Measurements from ENCODE around the gene DNAAF9. TPM values are rescaled to one million over a fixed set of nuclear protein-coding genes. Genes with fewer than 3 reads are reported as not detected.

Gene DNAAF9
- total and polyA plus RNA-seq, 7 experiments from 2014 or later = 0.71 to 8.8 (median 3.2) TPM

GRCh38 chr20:3447321-3447720, 39.9 kb upstream of the DNAAF9 start:
- Histone ChIP-seq H3K27ac (ENCODE audit: low read depth, low read length) (no peak overlapping the region), H3K4me1 (ENCODE audit: control insufficient read depth in 2 of 2, insufficient read depth in 2 of 2, low read length in 2 of 2) (no peaks in the 10 kb centered on the region), H3K4me3 (ENCODE audit: low read length) (no peak overlapping the region), H3K27me3 (ENCODE audit: control insufficient read depth in 2 of 2, insufficient read depth in 2 of 2, low read length in 2 of 2) (no peaks in the 10 kb centered on the region), H3K9me3 (ENCODE audit: control insufficient read depth in 2 of 3, low read length in 3 of 3) (no peaks in the 10 kb centered on the region), H3K36me3 (ENCODE audit: control insufficient read depth in 2 of 3, insufficient read depth in 3 of 3, low read length in 3 of 3) (no peaks in the 10 kb centered on the region)
- intact Hi-C loops (cut with micrococcal nuclease) = no loop called here
- POLR2A ChIA-PET = no interaction called here
- ATAC-seq (no peak), DNase-seq (no peak)
- H3K36me3 Mint-ChIP-seq = no peaks in the 10 kb centered on the region
- no peak overlapping the region for H3K4me3 Mint-ChIP-seq
- H3K27me3 Mint-ChIP-seq = peaks cover 0 to 46% (median 0%) of the 10 kb centered on the region in 5 donors
- peaks cover 0 to 2% (median 0%) of the 10 kb centered on the region in 7 donors for H3K4me1 Mint-ChIP-seq
- no peaks in the 10 kb centered on the region for H3K9me3 Mint-ChIP-seq
- CTCF ChIA-PET = no interaction called here
- no peak overlapping the region for H3K27ac Mint-ChIP-seq

- Histone ChIP-seq H3K9me3 (ENCODE audit: control insufficient read depth in 2 of 3, low read length in 3 of 3) (no peaks in the 10 kb centered on the region), H3K27ac (ENCODE audit: low read depth, low read length) (no peak overlapping the region), H3K36me3 (ENCODE audit: control insufficient read depth in 2 of 3, insufficient read depth in 3 of 3, low read length in 3 of 3) (no peaks in the 10 kb centered on the region), H3K4me1 (ENCODE audit: control insufficient read depth in 2 of 2, insufficient read depth in 2 of 2, low read length in 2 of 2) (no peaks in the 10 kb centered on the region), H3K4me3 (ENCODE audit: low read length) (no peak overlapping the region), H3K27me3 (ENCODE audit: control insufficient read depth in 2 of 2, insufficient read depth in 2 of 2, low read length in 2 of 2) (no peaks in the 10 kb centered on the region)
- peaks cover 0 to 43% (median 0%) of the 10 kb centered on the region in 5 donors for H3K27me3 Mint-ChIP-seq
- no peak overlapping the region for H3K27ac Mint-ChIP-seq
- intact Hi-C loops (cut with micrococcal nuclease) = no loop called here
- H3K4me1 Mint-ChIP-seq = peaks cover 0 to 2% (median 0%) of the 10 kb centered on the region in 7 donors
- ChIA-PET CTCF (interaction anchor here (0.7 kb wide), 1 partner anchor 761 kb away, joined by 3 read pairs; no protein-coding TSS in a partner anchor), POLR2A (no interaction called here)
- DNase-seq (no peak), ATAC-seq (no peak)
- H3K4me3 Mint-ChIP-seq = no peak overlapping the region
- no peaks in the 10 kb centered on the region for H3K9me3 Mint-ChIP-seq
- no peaks in the 10 kb centered on the region for H3K36me3 Mint-ChIP-seq
Measured at GRCh38 chr20:3446779-3447178, 39.3 kb upstream of the DNAAF9 start.

- no peaks in the 10 kb centered on the region for H3K36me3 ChIP-seq (ENCODE audit: control insufficient read depth in 2 of 3, insufficient read depth in 3 of 3, low read length in 3 of 3)
- ChIA-PET CTCF (no interaction called here), POLR2A (no interaction called here)
- Mint-ChIP-seq H3K4me1 (peaks cover 0 to 2% (median 0%) of the 10 kb centered on the region in 7 donors), H3K4me3 (no peak overlapping the region), H3K36me3 (no peaks in the 10 kb centered on the region), H3K27ac (no peak overlapping the region), H3K9me3 (peaks cover 0 to 3% (median 0%) of the 10 kb centered on the region in 11 donors), H3K27me3 (peaks cover 0 to 11% (median 9%) of the 10 kb centered on the region in 5 donors)
- no peaks in the 10 kb centered on the region for H3K27me3 ChIP-seq (ENCODE audit: control insufficient read depth in 2 of 2, insufficient read depth in 2 of 2, low read length in 2 of 2)
- H3K4me1 ChIP-seq (ENCODE audit: control insufficient read depth in 2 of 2, insufficient read depth in 2 of 2, low read length in 2 of 2) = no peaks in the 10 kb centered on the region
- no peak overlapping the region for H3K27ac ChIP-seq (ENCODE audit: low read depth, low read length)
- intact Hi-C loops (cut with micrococcal nuclease) = no loop called here
- no peak for ATAC-seq
- no peak for DNase-seq
- H3K4me3 ChIP-seq (ENCODE audit: low read length) = no peak overlapping the region
- no peaks in the 10 kb centered on the region for H3K9me3 ChIP-seq (ENCODE audit: control insufficient read depth in 2 of 3, low read length in 3 of 3)
Measured at GRCh38 chr20:3436864-3437574, 29.6 kb upstream of the DNAAF9 start.

GRCh38 chr20:3434232-3434631, 26.8 kb upstream of the DNAAF9 start:
- H3K9me3 ChIP-seq (ENCODE audit: control insufficient read depth in 2 of 3, low read length in 3 of 3) = no peaks in the 10 kb centered on the region
- CTCF ChIA-PET = no interaction called here
- Mint-ChIP-seq H3K4me3 (no peak overlapping the region), H3K9me3 (peaks cover 0 to 3% (median 0%) of the 10 kb centered on the region in 11 donors), H3K4me1 (peaks cover 0 to 2% (median 0%) of the 10 kb centered on the region in 7 donors), H3K27ac (no peak overlapping the region), H3K27me3 (peaks cover 10 to 26% (median 15%) of the 10 kb centered on the region in 5 donors), H3K36me3 (no peaks in the 10 kb centered on the region)
- intact Hi-C loops (cut with micrococcal nuclease) = no loop called here
- H3K27ac ChIP-seq (ENCODE audit: low read depth, low read length) = no peak overlapping the region
- H3K27me3 ChIP-seq (ENCODE audit: control insufficient read depth in 2 of 2, insufficient read depth in 2 of 2, low read length in 2 of 2) = no peaks in the 10 kb centered on the region
- peak; percentile 63 for ATAC-seq
- POLR2A ChIA-PET = no interaction called here
- no peak for DNase-seq
- no peak overlapping the region for H3K4me3 ChIP-seq (ENCODE audit: low read length)
- H3K4me1 ChIP-seq (ENCODE audit: control insufficient read depth in 2 of 2, insufficient read depth in 2 of 2, low read length in 2 of 2) = no peaks in the 10 kb centered on the region
- no peaks in the 10 kb centered on the region for H3K36me3 ChIP-seq (ENCODE audit: control insufficient read depth in 2 of 3, insufficient read depth in 3 of 3, low read length in 3 of 3)

GRCh38 chr20:3433744-3434143, 26.3 kb upstream of the DNAAF9 start:
- CTCF ChIA-PET = no interaction called here
- H3K36me3 ChIP-seq (ENCODE audit: control insufficient read depth in 2 of 3, insufficient read depth in 3 of 3, low read length in 3 of 3) = no peaks in the 10 kb centered on the region
- H3K4me3 Mint-ChIP-seq = no peak overlapping the region

GRCh38 chr20:3432844-3433243, 25.4 kb upstream of the DNAAF9 start:
- H3K27me3 Mint-ChIP-seq = peaks cover 10 to 30% (median 13%) of the 10 kb centered on the region in 5 donors
- no peaks in the 10 kb centered on the region for H3K4me1 ChIP-seq (ENCODE audit: control insufficient read depth in 2 of 2, insufficient read depth in 2 of 2, low read length in 2 of 2)
- CTCF ChIA-PET = no interaction called here
- intact Hi-C loops (cut with micrococcal nuclease) = no loop called here
- H3K27me3 ChIP-seq (ENCODE audit: control insufficient read depth in 2 of 2, insufficient read depth in 2 of 2, low read length in 2 of 2) = no peaks in the 10 kb centered on the region
- no peak overlapping the region for H3K4me3 Mint-ChIP-seq
- ATAC-seq (no peak), DNase-seq (no peak)
- POLR2A ChIA-PET = no interaction called here
- H3K27ac ChIP-seq (ENCODE audit: low read depth, low read length) = no peak overlapping the region
- H3K36me3 ChIP-seq (ENCODE audit: control insufficient read depth in 2 of 3, insufficient read depth in 3 of 3, low read length in 3 of 3) = no peaks in the 10 kb centered on the region
- no peak overlapping the region for H3K27ac Mint-ChIP-seq
- no peaks in the 10 kb centered on the region for H3K9me3 ChIP-seq (ENCODE audit: control insufficient read depth in 2 of 3, low read length in 3 of 3)
- H3K9me3 Mint-ChIP-seq = peaks cover 0 to 3% (median 0%) of the 10 kb centered on the region in 11 donors
- no peak overlapping the region for H3K4me3 ChIP-seq (ENCODE audit: low read length)
- peaks cover 0 to 2% (median 0%) of the 10 kb centered on the region in 7 donors for H3K4me1 Mint-ChIP-seq
- H3K36me3 Mint-ChIP-seq = no peaks in the 10 kb centered on the region

More at GRCh38 chr20:3433744-3434143, 26.3 kb upstream of the DNAAF9 start:
- POLR2A ChIA-PET = no interaction called here
- DNase-seq (no peak), ATAC-seq (no peak)
- Mint-ChIP-seq H3K36me3 (no peaks in the 10 kb centered on the region), H3K27me3 (peaks cover 10 to 30% (median 13%) of the 10 kb centered on the region in 5 donors), H3K27ac (no peak overlapping the region), H3K9me3 (peaks cover 0 to 3% (median 0%) of the 10 kb centered on the region in 11 donors), H3K4me1 (peaks cover 0 to 2% (median 0%) of the 10 kb centered on the region in 7 donors)
- Histone ChIP-seq H3K27ac (ENCODE audit: low read depth, low read length) (no peak overlapping the region), H3K9me3 (ENCODE audit: control insufficient read depth in 2 of 3, low read length in 3 of 3) (no peaks in the 10 kb centered on the region), H3K4me3 (ENCODE audit: low read length) (no peak overlapping the region), H3K27me3 (ENCODE audit: control insufficient read depth in 2 of 2, insufficient read depth in 2 of 2, low read length in 2 of 2) (no peaks in the 10 kb centered on the region), H3K4me1 (ENCODE audit: control insufficient read depth in 2 of 2, insufficient read depth in 2 of 2, low read length in 2 of 2) (no peaks in the 10 kb centered on the region)
- intact Hi-C loops (cut with micrococcal nuclease) = no loop called here

- Mint-ChIP-seq H3K27me3 (peaks cover 7 to 35% (median 13%) of the 10 kb centered on the region in 5 donors), H3K4me1 (peaks cover 0 to 2% (median 0%) of the 10 kb centered on the region in 7 donors), H3K9me3 (peaks cover 0 to 3% (median 0%) of the 10 kb centered on the region in 11 donors), H3K36me3 (no peaks in the 10 kb centered on the region), H3K27ac (no peak overlapping the region), H3K4me3 (no peak overlapping the region)
- ATAC-seq (no peak), DNase-seq (no peak)
- no peaks in the 10 kb centered on the region for H3K4me1 ChIP-seq (ENCODE audit: control insufficient read depth in 2 of 2, insufficient read depth in 2 of 2, low read length in 2 of 2)
- no peak overlapping the region for H3K27ac ChIP-seq (ENCODE audit: low read depth, low read length)
- intact Hi-C loops (cut with micrococcal nuclease) = no loop called here
- H3K9me3 ChIP-seq (ENCODE audit: control insufficient read depth in 2 of 3, low read length in 3 of 3) = no peaks in the 10 kb centered on the region
- ChIA-PET CTCF (interaction anchor here (0.9 kb wide), 1 partner anchor 22 kb away, joined by 3 read pairs; no protein-coding TSS in a partner anchor), POLR2A (interaction anchor here (0.7 kb wide), 1 partner anchor 8 kb away, joined by 7 read pairs; no protein-coding TSS in a partner anchor)
- H3K36me3 ChIP-seq (ENCODE audit: control insufficient read depth in 2 of 3, insufficient read depth in 3 of 3, low read length in 3 of 3) = no peaks in the 10 kb centered on the region
- no peak overlapping the region for H3K4me3 ChIP-seq (ENCODE audit: low read length)
- no peaks in the 10 kb centered on the region for H3K27me3 ChIP-seq (ENCODE audit: control insufficient read depth in 2 of 2, insufficient read depth in 2 of 2, low read length in 2 of 2)
Measured at GRCh38 chr20:3431109-3431508, 23.6 kb upstream of the DNAAF9 start.

Data from naive thymus-derived CD4-positive, alpha-beta T cell (primary cell).